HG02970 (cell line): ENCODE data around the gene STRIP2.
A peak's percentile ranks its signal among the peaks of the same experiment; 100 is the strongest.
"Not testable (repeated sequence)": the region's sequence is repeated elsewhere in the genome, so short reads cannot be mapped to it uniquely, and the experiment has no call there.

Source experiments
- ATAC-seq: cut with Tn5 transposase; IDR thresholded peaks from one replicate; pipeline ENCODE4 v1.9.1; 2021; ENCODE audit warnings: mild to moderate bottlenecking, moderate library complexity, moderate number of reproducible peaks; ENCODE audit not compliant: unreplicated experiment, low FRiP score

STRIP2 gene

DNA sequence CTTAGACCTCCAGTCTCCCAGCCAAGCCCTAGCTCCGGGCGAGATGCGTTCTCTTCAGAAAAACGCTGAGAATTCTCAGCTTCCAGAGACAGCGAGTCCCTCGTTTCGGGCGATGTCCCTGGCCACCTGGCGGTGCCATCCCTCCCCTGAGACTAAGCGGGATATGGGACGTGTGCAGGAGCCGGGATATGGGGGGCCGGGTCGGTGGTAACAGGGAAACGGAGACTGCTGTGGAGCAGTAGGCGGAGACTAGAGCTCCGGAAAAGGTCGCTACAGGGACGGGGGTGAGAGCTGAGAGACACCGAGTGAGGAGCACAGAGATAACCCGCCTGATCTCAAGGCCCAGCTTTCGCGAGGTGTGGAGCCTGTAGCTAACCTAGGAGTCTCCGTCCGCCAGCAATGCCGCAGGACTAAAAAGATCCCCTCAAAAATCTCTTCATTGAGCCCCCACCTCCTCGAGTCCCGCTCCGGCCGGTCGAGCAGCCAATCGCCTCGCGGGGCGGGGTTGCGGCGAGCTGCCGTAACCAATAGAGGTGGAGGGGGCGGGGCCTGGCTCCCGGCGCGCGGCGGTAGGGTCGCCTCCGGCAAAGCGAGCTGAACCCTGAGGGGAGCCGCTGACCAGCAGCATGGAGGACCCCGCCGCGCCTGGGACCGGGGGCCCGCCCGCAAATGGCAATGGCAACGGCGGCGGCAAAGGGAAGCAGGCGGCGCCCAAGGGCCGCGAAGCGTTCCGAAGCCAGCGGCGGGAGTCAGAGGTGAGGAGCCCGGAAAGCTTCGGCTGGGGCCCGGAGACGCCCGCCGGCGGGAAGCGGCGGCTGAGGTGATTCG lies at the start of gene STRIP2:
Gene STRIP2, plus strand, starts transcription at position 586 of the 828 bp plus-strand sequence. Its CDS starts 41 bp downstream, at position 627.
- peak; percentile 94 for ATAC-seq

GRCh38 chr7:129385116-129385515 lies 49.1 kb upstream of the STRIP2 start:
- ATAC-seq, result no peak

- no peak for ATAC-seq
Observed at GRCh38 chr7:129385598-129385997, 48.6 kb upstream of the STRIP2 start.

DNA sequence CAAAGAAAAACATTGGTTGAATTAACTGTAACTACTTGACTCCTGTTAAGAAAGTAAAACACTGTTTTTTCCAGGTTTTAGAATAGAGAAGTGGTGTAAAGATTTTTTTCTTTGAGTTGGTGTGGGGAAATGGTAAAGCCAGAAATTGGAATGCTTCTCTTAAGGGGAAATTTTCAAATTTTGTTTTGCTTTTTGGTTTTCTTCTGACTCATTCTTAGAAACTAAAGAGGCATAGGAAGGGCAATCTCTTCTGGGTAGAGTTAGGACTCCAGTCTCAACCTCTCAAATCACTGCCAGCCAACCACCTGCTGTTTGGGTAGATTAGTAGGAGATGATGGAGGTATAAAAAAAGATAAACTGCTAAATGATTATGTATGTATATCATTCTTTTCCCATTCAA lies 47.7 kb upstream of the STRIP2 start:
- no peak for ATAC-seq

- no peak for ATAC-seq
Observed at GRCh38 chr7:129387537-129387936, 46.7 kb upstream of the STRIP2 start.

- ATAC-seq, result no peak
Observed at GRCh38 chr7:129388333-129389098, 45.7 kb upstream of the STRIP2 start.

DNA sequence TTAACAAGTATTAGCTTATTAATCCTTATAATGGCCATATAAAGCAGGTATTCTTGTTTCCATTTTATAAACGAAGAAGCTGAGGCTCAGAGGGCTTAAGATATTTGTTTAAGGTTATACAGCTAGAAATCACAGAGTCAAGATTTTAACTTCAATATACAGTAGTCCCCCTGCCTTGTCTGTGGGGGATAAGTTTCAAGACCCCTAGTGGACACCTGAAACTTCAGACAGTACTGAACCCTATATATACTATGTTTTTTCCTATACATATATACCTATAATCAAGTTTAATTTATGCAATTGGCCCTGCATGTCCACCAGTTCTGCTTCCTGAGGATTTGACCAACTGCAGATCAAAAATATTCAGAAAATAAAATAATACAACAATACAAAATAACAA lies 44.4 kb upstream of the STRIP2 start:
- ATAC-seq, result no peak

GRCh38 chr7:129390314-129390713 lies 43.9 kb upstream of the STRIP2 start:
- no peak for ATAC-seq

DNA sequence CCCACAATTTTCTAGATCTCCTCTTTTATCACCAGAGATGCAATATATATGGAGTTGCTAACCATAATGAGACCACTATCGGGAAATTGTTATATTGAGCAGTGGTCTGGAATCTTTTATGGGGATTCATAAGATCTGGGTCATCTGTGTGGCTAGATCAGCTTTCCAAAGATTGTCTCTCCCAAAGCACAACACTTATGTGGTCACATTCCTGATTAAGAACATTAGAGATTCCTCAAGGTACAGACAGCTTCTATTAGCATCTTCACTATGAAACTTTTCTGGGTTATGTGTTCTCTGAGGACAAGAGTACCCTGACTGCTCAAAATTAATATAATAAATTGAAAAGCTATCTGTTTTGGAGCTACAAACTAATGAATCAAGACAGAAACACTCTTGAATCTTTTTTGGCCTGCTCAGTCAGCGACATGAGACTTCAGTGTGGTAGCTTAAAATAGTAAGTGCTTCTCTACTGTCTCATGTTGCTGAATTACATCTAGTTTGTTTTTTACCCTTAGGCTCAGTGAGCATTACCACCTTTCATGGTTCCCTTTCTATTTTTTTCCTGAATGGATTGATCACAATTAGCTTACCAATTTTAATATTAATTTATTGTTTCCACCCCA lies 42.6 kb upstream of the STRIP2 start:
- no peak for ATAC-seq

DNA sequence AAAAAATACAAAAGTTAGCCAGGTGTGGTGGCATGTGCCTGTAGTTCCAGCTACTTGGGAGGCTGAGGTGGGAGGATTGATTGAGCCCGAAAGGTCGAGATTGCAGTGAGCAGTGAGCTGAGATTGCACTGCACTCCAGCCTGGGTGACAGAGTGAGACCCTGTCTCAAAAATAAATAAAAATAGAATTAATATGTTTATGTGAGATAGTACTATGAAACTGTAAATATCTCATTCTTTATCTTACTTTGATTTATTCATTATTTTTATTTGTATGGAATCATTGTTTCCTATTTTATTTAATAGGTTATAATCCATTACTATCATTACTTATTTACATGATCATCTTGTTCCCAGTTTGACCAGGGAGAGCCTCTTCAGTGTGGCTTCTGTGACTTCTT lies 41.0 kb upstream of the STRIP2 start:
- ATAC-seq, result no peak

DNA sequence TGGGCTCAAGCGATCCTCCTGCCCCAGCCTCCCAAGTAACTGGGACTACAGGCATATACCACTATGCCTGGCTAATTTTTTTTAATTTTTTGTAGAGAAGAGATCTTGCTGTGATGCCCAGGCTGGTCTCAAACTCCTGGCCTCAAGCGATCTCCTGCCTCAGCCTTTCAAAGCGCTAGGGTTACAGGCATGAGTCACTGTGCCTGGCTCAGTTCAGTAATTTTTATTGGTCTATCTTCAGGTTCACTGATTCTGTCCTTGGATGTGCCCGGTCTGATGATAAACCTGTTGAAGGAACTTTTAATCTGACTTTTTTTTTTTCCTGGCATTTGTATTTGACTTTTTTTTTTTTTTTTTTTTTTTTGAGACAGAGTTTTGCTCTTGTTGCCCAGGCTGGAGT lies 40.1 kb upstream of the STRIP2 start:
- ATAC-seq, result no peak

DNA sequence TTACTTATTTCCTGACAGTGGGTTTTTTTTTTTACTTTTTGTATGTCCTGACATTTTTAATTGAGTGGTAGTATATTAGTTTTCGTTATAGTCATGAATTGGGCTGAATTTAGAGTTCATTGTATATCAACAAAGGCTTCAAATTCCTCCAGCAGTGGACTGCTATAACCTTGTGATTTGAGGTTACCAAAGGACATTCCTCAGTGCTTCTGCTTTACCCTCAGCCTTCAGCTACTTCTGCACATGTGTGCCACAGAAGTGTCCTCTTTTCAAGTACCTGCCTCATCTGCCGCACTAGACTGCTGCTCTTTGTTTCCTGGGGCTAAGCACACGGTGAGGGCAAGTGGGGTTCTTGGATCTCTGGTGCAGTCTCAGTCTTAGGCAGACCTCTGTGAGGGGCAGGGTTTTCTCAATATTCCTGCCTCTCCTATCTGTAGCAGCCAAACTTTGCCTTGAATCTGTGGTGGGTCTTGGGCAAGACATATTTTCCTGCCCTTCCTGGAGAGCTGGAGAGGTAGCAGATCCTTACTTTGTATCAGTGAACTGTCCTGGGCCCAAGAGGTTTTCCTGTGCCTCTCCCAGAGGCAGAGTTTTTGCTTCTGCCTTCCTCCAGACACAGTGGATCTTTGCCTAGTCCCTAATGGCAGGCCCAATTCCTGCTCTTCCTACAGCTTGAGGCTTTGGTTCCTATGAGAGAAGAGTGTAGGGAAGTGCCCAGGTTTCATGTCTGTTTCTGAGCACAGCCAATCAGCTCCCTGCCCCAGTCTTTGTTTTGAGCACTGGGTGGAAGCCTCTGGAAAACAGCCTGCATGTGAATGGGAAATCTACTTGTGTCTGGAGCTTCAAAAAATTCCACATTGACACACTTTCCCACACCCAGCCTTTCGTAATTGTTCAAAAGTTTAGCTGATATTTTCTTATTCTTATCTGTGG lies 39.0 kb upstream of the STRIP2 start:
- no peak for ATAC-seq

DNA sequence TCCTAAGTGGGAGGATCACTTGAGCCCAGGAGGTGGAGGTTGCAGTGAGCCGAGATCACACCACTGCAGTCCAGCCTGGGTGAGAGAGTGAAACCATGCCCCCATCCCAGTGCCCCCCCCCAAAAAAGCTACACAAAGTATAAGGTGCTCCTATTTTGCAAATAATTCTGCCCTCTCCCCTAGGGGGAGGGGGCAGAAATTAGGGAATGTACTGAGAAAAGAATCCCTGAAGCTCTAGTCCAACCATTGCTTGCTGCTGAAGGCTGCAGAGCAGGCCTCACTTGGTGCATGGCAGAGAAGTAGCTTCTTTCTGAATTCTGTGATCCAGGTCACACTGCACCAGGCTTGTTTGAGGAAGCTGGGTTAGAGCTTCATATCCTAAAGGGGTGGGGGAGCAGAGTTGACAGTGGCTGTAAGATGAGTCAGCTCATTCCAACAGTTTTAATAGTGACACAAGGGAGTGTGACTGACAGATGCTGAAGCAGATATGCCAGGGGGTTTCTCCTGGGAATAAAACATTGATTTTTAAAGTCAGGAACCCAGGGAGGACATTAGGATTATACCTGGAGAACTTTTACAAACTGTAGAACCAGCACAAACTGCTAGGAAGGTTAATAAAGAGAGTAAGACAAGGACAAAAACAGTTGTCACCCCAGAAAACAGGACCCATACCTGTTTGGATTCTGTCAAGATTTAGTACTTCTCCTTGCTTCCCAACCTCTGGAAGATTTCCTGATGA lies 32.8 kb upstream of the STRIP2 start:
- no peak for ATAC-seq

GRCh38 chr7:129401967-129402860 lies 32.0 kb upstream of the STRIP2 start:
- ATAC-seq, result no peak

DNA sequence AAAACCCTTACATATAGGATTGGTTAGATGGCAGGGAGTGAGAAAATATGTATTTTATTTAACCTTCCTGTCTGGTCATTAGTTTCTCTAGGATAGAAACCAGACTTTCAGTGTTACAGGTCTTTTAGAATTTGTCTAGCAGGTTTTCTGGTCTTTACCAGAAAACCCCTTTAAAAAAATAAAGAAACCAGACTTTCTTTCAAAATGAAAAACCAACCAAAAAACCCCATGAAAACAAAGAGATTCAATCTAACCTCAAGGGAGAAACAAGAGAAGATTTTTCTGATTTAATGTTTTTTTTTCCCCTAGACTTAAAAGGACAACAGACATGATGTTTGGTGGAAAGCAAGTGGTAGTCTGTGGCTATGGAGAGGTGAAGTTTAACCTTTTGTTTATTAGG lies 28.7 kb upstream of the STRIP2 start:
- no peak for ATAC-seq

- not testable (repeated sequence) for ATAC-seq
Observed at GRCh38 chr7:129410238-129410637, 24.0 kb upstream of the STRIP2 start.

- ATAC-seq, result no peak
Observed at GRCh38 chr7:129412501-129412900, 21.7 kb upstream of the STRIP2 start.

DNA sequence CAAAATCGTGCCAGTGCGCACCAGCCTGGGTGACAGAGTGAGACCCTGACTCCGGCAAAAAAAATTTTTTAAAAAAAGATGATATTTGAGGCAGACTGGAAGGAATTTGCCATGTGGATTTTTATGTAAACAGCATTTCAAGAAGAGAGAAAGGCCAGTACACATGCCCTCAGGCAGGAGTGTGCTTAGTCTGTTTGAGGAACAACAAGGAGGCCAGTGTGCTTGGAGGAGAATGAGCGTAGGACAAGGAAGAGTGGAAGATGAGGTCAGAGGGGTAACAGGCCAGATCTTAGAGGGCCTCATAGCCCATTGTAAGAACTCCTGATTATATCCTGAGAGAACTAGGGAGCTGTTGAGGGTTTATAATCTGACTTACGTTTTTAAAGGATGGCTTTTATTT lies 17.2 kb upstream of the STRIP2 start:
- no peak for ATAC-seq
